Gastrocnemius medialis (tissue), 4 donors: Measurements from ENCODE around the gene SHCBP1L.

Experiments used
- CTCF ChIP-seq, 5 experiments: fragments of 450-650 bp in 3 of 5; fragments of 200-600 bp in 2 of 5; sonication (generic) in 2 of 5; IDR thresholded peaks in 4 of 5; conservative IDR thresholded peaks in 1 of 5; 1 replicate in 4 of 5; 2 replicates in 1 of 5; pipeline ENCODE4 v1.5.1; 2016 to 2019; ENCODE audit warnings: antibody characterized with exemption in 5 of 5, mild to moderate bottlenecking in 3 of 5, moderate library complexity in 3 of 5
- POLR2A ChIP-seq, 2 donors: fragments of 450-650 bp; IDR thresholded peaks; one replicate each; pipeline ENCODE4 v1.6.1; 2017; ENCODE audit warnings: antibody characterized with exemption in 2 of 2, mild to moderate bottlenecking in 2 of 2, moderate library complexity in 2 of 2

GRCh38 chr1:182935716-182936115, 17.2 kb downstream of the SHCBP1L start:
- TF ChIP-seq CTCF (IDR thresholded peaks at IDR 0.05 in 4 of 5, conservative IDR thresholded peaks at IDR 0.05 in 1 of 5) (no peak), POLR2A (IDR thresholded peaks at IDR 0.05) (no peak)
